ENCODE results near the gene NAT9.

Gene NAT9, protein sequence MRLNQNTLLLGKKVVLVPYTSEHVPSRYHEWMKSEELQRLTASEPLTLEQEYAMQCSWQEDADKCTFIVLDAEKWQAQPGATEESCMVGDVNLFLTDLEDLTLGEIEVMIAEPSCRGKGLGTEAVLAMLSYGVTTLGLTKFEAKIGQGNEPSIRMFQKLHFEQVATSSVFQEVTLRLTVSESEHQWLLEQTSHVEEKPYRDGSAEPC

DNA sequence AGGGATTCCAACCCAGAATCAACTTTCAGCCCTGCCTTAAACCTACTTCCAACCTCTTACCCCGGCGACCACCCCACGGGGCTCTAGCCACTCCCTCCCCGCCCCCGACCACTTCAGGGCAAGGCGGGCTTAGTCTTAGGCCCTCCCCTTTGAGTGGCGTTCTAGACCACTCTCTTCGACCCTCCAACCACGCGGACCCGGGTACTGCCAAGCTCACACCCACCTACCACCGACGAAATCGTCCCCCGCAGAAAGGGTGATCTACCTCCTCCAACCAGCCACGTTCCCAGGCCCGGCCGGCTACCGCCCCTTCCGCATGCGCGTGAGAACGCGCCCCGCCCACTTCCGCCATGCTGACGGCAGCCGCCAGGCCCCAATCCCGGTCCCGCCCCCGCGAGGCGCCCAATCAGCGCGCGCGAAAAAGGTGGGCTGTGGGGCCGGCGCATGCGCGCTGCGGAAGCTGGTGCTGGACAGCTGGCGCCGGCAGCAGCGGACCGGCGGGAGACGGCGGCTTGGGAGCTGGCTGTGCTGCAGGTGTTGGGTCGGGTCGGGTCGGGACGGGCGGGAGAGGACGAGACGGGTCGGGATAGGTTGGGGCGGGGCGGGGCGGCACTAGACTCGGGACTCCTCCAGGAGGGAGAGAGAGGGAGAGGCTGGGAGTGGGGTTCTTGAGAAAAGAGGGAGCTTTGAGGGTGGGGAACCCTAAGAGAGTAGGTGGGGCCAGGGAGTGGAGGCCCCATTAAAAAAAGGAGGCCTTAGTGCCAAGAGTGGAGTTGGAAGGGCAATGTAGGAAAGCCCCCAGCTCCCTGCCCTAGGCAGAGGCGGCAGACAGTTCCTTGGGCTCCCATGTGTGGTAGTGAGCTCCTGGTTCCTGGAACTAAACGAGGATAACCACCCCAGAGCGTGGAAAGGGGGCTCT, at the start of gene NAT9:
Gene NAT9, minus strand, starts transcription at position 302 of the 919 bp plus-strand sequence. CDS start 647 bp downstream, outside the sequence.
- peaks cover 81% of the 10 kb centered on the region for H3K4me1 Mint-ChIP-seq
- ATAC-seq (peak; percentile 78), DNase-seq (ENCODE audit: low spot score in 2 of 2) (peak; percentile 100)
- peaks cover 67% of the 10 kb centered on the region for H3K36me3 Mint-ChIP-seq
- H3K9me3 Mint-ChIP-seq, result no peaks in the 10 kb centered on the region
- H3K27ac Mint-ChIP-seq, result peak within 1 kb of the TSS; percentile 99
- H3K4me3 Mint-ChIP-seq, result peak within 1 kb of the TSS; percentile 100

DNA sequence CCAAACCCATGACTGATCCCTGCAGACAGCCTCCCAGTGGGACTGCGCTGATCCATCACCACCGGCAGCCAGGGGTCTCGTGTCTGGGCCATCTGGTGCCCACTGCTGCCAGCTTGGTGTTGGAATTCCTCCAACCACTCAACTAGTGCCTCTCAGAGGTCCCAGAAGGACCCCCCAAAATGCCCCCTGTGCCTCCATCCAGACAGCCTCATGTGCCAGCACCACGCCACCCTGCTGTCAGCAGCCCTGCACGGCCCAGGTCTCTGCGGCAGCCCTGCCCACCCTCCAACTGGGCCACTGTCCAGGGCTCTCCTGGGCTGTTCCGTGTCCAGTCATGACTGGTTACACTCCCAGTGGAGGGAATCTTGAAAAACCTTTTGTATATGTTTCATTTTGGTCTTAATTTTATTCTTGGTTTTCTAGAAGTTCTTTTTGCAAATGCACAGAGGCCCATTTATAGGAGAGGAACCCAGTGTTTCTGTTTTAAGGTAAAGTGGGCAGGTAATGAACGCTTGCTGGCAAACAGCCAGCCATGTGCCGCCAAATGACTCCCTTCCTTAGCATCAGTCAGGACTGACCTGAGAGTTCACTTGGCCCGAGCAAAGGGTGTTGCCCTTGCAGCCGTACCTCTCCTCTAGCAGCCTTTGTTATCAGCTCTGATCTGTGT, 48.9 kb upstream of the NAT9 start:
- ATAC-seq (no peak), DNase-seq (ENCODE audit: low spot score in 2 of 2) (no peak)
- no peaks in the 10 kb centered on the region for H3K36me3 Mint-ChIP-seq
- H3K4me3 Mint-ChIP-seq, result no peak overlapping the region
- no peaks in the 10 kb centered on the region for H3K4me1 Mint-ChIP-seq
- H3K9me3 Mint-ChIP-seq, result no peaks in the 10 kb centered on the region
- H3K27ac Mint-ChIP-seq, result no peak overlapping the region

DNA sequence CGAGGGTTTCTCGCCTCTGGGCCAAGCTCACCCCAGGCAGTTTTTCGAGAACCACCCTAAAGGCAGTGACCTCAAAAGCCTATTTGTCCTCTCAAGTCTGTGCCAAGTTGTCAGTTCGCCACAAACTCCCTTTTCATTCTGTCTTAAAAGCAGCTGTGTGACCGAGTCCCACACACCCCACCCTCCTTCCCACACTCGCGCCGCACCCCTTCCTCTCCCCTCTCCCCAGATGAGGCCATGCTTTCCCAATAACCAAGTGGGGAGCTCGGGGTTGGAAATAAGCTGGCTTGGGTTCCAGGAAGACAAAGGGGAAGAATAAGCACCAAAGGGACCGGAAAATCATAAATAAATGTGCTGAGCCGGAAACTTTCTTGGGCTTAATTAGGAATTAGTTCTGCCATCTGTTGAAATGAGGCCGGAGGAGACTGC, 46.8 kb upstream of the NAT9 start:
- ATAC-seq, result no peak
- H3K36me3 Mint-ChIP-seq, result no peaks in the 10 kb centered on the region

DNA sequence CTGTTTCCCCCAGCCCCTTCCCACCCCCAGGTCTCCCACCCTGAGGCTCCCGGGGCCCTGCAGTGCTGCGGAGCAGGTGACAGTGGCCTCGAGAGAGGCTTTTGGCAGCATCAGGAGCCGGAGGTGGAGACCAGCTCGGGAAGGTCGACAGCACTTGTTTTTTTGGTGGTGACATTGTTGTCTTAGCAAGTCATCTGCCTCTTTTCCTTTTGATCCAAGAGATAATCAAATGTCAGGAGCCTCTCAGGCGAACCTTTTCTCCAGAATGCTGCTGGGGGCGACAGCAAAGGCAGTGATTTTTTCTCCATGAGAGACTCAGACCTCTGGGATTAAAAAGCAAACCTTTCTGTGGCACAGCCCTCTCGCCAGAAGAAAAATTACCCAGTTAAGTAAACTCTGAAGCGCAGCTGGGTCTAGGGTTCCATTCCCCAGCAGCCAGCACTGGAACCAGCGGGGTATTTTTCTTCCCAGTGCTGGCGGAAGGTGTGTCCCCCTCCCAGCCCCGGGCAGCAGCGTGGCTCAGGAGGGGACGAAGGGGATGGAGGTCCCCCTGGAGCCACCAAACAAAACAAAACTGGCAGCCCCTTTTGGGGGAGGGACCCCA, 46.3 kb upstream of the NAT9 start:
- no peaks in the 10 kb centered on the region for H3K9me3 Mint-ChIP-seq

More for the DNA sequence above, 46.8 kb upstream of the NAT9 start:
- no peak overlapping the region for H3K4me3 Mint-ChIP-seq
- H3K4me1 Mint-ChIP-seq, result no peaks in the 10 kb centered on the region
- H3K27ac Mint-ChIP-seq, result no peak overlapping the region
- DNase-seq (ENCODE audit: low spot score in 2 of 2), result no peak
- no peaks in the 10 kb centered on the region for H3K9me3 Mint-ChIP-seq

DNA sequence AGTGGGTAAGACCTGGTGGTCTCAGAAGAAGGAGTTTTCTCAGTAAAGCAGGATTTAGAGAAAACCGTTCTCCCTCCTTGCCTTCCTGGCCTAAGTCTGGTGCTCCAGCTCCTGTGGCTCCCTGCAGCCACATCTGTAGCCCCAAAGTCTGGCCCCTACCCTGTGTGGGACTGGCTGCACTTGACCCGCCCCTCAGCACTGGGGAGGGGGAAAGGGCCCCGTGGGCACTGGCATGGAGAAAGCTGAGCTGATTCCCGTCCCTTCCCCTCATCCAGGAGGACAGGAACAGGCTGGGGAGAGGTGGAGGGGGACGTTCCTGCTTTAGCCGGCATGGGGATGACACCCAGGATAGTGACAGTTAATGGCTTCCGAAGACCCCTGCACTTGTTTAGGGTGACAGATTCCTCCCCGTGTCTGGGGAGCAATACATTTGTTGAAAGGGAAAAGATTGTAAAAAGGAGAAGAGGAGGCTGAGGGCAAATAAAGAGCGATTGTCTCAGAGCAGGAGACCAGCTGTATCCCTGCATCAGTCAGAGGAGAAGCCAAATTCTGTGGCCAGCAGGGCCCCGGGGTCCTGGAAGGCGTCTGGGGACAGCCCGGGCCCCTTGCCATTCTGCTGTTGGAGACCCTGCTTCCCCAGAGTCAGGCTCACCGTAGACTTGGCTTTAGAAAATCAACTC, 45.6 kb upstream of the NAT9 start:
- no peak overlapping the region for H3K27ac Mint-ChIP-seq
- no peak for ATAC-seq

More for the DNA sequence above, 46.3 kb upstream of the NAT9 start:
- ATAC-seq, result no peak
- H3K27ac Mint-ChIP-seq, result no peak overlapping the region
- H3K4me1 Mint-ChIP-seq, result no peaks in the 10 kb centered on the region
- no peak for DNase-seq (ENCODE audit: low spot score in 2 of 2)
- no peaks in the 10 kb centered on the region for H3K36me3 Mint-ChIP-seq
- H3K4me3 Mint-ChIP-seq, result no peak overlapping the region

DNA sequence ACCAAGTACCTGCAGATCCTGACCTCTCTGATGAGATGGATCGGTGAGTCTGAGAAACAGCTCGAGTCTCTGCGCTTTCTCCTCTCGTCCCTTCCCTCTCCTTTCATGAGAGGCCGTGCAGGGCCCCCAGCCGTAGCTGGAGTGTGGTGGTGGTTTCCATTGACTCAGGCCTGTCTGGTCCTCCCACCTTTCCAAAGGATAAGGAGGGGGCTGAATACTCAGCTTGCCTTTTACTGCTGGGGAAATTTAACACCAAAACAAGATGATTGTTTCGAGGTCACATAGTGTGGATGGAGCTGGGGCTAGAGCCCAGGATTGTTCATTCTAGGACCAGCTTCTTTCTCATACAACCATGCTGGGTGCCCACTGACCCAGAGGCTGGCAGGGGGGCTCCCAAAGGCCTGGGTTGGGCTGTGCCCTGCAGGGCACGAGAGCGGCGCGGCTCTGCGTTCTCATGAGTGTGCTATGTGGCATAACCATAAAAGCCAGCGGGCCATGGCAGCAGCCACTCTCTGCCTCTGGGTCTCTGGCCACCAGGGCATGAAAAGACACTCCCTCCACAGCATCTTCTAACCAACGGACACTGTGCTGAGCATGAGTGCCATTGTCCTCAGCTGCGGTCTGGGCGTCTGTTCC, 43.8 kb upstream of the NAT9 start:
- Mint-ChIP-seq H3K4me3 (no peak overlapping the region), H3K9me3 (no peaks in the 10 kb centered on the region), H3K27ac (no peak overlapping the region), H3K36me3 (peaks cover 9% of the 10 kb centered on the region), H3K4me1 (peaks cover 6% of the 10 kb centered on the region)
- ATAC-seq (no peak), DNase-seq (ENCODE audit: low spot score in 2 of 2) (no peak)

More for the DNA sequence above, 45.6 kb upstream of the NAT9 start:
- Mint-ChIP-seq H3K4me1 (no peaks in the 10 kb centered on the region), H3K4me3 (no peak overlapping the region), H3K9me3 (no peaks in the 10 kb centered on the region), H3K36me3 (no peaks in the 10 kb centered on the region)
- DNase-seq (ENCODE audit: low spot score in 2 of 2), result no peak

DNA sequence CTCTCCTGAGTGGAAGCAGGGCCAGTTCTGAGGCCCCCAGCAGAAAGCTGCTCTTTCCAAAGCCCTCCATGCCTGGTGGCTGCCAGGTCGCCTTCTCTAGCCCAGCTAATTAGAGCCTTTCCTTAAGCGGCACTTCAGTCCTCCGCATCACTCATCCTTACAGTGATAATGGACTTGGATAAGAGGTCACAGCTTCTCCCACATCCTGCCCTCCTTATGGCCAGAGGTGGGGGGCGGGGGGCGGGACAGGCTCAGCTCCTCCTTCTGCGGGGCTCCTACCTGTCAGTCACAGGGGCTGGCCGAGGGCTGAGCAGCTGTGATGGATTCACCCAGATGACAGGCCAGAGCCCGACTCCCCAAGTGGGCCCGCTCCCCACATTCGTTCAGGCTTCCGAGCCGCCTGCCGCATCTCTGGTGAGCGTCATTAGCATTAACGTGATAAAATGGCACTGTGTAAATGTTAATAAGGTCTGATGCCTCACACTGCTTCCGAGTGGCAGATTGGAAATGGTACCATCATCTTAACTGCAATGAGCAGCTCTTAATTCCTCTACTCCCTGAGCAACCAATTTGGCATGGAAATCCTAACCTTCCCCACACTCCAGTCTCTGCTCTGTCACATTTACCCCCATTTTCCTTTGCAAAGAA, 42.3 kb upstream of the NAT9 start:
- no peaks in the 10 kb centered on the region for H3K9me3 Mint-ChIP-seq
- H3K4me1 Mint-ChIP-seq, result peaks cover 6% of the 10 kb centered on the region
- H3K36me3 Mint-ChIP-seq, result peaks cover 13% of the 10 kb centered on the region
- no peak overlapping the region for H3K27ac Mint-ChIP-seq
- H3K4me3 Mint-ChIP-seq, result no peak overlapping the region
- DNase-seq (ENCODE audit: low spot score in 2 of 2), result no peak
- ATAC-seq, result no peak

DNA sequence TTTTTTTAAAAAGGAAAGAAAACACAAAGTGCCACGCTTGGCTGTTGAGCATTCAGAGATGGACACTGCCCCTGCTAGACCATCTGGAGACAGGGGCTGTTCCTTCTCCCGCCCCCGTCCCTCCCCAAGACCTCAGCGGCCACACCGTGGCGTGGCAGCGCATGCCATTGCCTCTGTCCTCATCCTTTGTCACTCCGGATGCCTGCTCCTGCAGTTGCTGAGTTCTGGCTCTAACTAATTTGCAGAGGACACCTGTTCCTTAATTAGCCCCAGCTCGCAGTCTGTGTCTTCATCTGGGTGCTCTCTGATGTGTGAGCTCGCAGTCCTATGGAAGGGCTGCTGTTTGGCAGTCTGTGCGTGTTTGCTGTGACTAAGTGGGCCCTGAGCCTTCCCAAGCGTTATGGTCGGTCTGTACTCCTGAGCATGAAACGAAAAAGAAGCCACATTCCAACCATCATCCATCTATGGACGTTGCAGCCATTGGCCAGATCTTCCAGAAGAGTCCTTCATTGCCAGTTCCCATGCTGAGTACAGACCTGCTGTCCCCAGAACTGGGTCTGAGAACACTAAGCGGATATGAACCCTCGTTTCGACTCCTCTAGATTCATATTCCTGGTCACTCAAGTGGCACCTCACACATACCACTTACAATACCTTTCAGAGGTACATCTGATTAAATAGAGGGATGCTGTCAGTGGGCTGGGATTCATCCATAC, 40.9 kb upstream of the NAT9 start:
- no peak overlapping the region for H3K27ac Mint-ChIP-seq
- no peaks in the 10 kb centered on the region for H3K9me3 Mint-ChIP-seq
- H3K4me3 Mint-ChIP-seq, result no peak overlapping the region
- DNase-seq (ENCODE audit: low spot score in 2 of 2), result no peak
- H3K36me3 Mint-ChIP-seq, result peaks cover 13% of the 10 kb centered on the region
- H3K4me1 Mint-ChIP-seq, result peaks cover 6% of the 10 kb centered on the region
- ATAC-seq, result no peak

DNA sequence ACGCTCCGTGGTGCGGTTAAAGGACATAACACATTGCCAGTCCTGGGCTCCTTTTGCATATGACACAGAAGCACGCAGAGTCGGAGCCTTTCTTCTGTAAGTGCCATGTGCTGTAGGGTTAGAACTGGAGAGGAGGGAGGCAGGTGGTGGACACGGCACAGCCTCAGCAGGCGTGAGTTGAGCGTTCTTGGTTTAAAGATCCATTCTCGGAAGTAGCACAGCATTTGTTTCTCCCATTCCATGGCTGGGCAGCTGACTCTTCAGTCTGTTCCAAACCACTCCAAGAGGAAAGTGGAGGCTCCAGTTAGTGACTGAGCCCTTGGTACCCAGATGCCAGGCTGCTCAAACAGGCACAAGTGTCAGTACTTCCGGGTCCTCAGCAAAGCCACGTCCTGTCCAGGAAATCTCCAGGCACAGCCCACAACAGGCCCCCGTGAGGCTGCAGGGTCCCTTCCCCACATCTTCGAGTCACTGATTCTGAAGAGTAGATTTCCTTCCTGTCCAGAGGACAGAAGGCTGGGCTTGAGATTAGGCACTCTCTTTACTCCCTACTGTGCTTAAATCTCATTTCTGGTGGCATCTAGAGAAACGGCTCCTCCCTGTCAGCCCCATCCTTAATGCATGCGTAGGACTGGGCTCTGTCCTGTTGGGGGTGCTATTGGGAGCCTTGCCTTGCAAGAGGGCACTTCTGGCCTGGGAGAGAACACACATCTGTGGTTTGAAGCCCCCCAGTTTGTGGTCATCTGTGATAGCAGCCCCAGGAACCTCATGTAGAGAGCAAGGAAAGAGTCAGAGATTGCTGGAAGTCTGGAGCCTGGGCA, 39.6 kb upstream of the NAT9 start:
- DNase-seq (ENCODE audit: low spot score in 2 of 2), result no peak
- no peak overlapping the region for H3K4me3 Mint-ChIP-seq
- ATAC-seq, result no peak
- H3K4me1 Mint-ChIP-seq, result peaks cover 6% of the 10 kb centered on the region
- peak overlapping the region; percentile 9 for H3K27ac Mint-ChIP-seq
- H3K9me3 Mint-ChIP-seq, result no peaks in the 10 kb centered on the region
- peaks cover 13% of the 10 kb centered on the region for H3K36me3 Mint-ChIP-seq

DNA sequence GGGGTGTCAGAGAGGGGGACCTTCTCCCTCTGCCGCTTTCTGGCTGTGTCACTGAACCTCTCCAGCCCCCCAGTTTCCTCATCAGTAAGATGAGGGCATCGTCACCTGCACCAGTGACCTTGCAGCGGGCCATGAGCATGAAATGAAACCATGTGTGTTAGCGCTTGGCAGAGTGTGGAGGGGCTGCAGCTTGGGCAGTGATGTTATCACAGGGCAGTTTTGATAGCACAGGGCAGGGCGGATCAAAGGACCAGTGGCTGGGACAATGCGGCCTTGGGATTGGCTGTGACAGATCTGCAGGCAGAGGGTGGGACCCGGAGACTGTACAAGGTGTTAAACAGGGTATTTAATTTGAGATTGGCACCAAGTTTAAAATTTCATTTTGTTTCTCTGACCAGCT, 38.9 kb upstream of the NAT9 start:
- Mint-ChIP-seq H3K4me1 (peaks cover 6% of the 10 kb centered on the region), H3K27ac (peak overlapping the region; percentile 9), H3K4me3 (no peak overlapping the region), H3K9me3 (no peaks in the 10 kb centered on the region), H3K36me3 (peaks cover 13% of the 10 kb centered on the region)
- ATAC-seq (no peak), DNase-seq (ENCODE audit: low spot score in 2 of 2) (no peak)

DNA sequence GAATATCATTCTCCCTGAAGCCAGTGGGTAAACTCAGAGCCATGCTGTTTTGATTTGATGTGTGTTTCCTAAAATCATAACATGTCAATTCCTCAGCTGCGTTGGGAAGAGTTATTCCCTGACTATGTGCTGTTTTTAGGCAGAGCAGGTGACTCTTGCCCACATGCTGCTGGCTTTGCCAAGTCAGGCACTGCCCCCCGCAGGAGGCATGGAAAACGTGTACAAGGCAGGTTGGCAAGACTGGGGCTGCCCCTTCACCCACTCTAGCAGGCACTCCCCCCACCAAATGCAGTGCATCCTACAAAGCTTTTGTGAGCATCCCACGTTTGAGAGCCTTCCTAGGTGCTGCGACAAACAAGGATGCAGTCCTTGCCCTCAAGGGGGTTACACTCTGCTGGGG, 38.3 kb upstream of the NAT9 start:
- Mint-ChIP-seq H3K4me3 (no peak overlapping the region), H3K36me3 (peaks cover 13% of the 10 kb centered on the region), H3K9me3 (no peaks in the 10 kb centered on the region), H3K4me1 (peaks cover 6% of the 10 kb centered on the region), H3K27ac (peak overlapping the region; percentile 9)
- DNase-seq (ENCODE audit: low spot score in 2 of 2) (no peak), ATAC-seq (no peak)

DNA sequence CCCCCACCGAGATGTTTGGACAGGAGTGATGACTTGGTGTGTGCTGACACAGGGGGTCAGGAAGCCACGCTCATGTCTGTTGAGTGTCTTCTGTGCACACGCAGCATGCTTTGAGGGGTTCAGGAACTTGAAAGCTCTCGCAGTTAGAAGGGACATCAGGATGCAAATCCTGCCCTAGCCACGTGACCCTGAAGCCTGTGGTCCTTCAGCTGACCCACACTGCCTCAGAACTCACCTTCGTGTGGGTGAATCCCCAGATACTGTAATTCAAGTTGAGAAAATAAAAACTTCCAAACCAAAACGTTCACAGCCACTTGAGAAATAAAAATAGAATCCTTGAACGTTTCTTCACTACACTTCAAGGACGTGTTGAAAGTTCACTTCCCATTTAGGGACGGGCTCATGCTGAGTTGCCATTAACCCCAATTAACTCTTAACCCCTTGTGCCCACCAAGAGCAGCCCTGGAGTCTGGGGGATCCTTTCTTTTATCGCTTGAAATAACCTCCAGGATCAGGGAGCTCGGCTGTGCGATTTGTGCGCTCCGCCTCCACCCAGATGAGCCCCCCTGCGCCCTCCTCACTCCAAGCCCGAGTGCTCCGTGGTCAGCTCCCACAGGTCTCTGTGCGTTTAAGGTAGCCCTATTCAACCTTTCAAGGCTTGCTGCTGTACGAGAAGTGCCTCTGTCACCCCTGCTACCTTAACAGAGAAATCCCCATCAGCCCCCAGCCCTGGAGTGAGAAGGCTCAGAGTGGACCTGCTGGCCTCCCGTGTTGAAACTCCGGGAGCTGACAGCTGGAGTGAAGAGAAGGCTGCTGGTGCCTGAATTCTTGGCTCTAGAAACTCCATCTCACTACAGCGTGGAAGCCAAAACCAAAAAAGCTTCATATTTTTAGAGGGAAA, 36.2 kb upstream of the NAT9 start:
- Mint-ChIP-seq H3K36me3 (peaks cover 18% of the 10 kb centered on the region), H3K9me3 (no peaks in the 10 kb centered on the region), H3K27ac (no peak overlapping the region), H3K4me3 (no peak overlapping the region), H3K4me1 (peaks cover 6% of the 10 kb centered on the region)
- DNase-seq (ENCODE audit: low spot score in 2 of 2) (no peak), ATAC-seq (no peak)
